ENCODE measurements around the gene AFF3.

Gene AFF3

GRCh38 chr2:100068395-100068794 lies 74.0 kb downstream of the AFF3 start:
- no peak for DNase-seq (ENCODE audit: low spot score)

GRCh38 chr2:100067784-100068183 lies 74.6 kb downstream of the AFF3 start:
- no peak for DNase-seq (ENCODE audit: low spot score)

DNA sequence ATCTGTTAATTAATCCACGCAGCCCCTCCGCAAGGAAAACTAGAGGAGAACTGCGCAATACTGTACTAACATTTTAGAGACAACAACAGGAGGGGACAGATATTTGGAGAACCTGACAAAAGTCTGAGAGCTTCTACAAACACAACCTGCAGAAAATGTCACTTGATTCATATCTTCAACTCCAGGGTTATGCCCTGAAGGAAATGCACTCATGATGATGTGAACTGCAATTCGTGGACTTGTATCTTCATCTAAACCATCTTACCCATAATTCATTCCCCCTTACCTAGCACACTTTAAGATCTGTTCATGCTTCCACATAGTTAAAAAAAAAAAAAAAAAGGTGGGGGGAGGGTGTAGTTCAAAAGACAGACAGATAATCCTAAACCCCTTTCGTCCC lies 75.5 kb downstream of the AFF3 start:
- DNase-seq (ENCODE audit: low spot score), result no peak

GRCh38 chr2:100066246-100066645 lies 76.1 kb downstream of the AFF3 start:
- DNase-seq (ENCODE audit: low spot score), result no peak

- DNase-seq (ENCODE audit: low spot score), result no peak
These were observed 77.6 kb downstream of the AFF3 start for GRCh38 chr2:100064592-100065428.

DNA sequence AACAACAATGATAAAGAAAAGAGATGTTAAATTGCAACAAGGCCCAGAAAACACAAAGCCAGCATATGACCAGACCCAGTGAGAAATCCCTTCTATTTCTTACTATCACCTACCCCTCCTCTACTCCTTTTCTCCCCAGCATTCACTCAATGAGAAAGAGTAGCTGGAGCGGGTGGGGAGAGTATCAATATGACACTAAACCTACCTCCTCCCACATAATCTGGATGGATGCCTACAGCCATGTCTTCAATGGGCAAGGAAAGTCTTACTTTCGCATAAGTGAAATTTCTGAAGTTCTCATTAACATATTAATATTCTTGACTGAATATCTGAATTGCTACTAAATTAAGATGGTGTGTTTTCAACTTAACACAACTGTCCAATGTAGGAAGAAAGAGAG lies 78.2 kb downstream of the AFF3 start:
- DNase-seq (ENCODE audit: low spot score), result no peak

GRCh38 chr2:100063459-100063953 lies 78.9 kb downstream of the AFF3 start:
- DNase-seq (ENCODE audit: low spot score), result no peak

DNA sequence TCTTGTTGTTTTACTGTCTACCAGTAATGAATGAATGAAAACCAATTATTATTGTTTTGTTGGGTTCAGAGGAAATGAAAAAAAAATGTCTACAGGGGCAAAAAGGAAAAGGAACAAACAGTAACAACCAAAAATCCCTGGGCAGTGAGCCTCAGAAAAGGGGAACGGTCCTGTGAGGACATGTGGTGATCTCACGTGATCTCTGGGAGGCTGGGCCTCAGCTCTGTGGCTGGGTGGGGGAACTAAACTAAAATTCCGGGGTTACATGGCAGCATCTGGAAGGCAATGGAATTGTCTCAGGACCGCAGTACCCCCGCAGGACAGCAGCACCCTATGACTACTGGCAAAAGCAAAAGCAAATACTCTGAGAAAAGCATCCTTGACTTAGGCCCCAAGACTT lies 80.1 kb downstream of the AFF3 start:
- no peak for DNase-seq (ENCODE audit: low spot score)

DNA sequence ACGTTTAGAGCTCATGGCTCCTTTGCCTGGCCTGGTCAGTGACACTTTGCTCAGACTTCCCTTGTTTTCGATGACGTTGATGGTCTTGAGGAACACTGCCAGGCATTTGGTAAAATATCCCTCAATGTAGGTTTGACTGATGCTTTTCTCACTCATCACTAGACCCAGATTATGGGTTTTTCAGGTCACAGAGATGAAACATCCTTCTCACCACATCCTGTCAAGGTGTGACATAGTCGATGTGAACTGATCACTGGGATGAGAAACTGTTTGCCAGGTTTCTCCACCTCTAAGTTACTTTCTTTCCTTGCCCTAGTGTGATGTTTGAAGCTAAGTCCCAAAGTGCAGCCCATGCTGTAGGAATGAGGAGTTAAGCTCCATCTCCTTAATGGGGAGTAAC lies 81.5 kb downstream of the AFF3 start:
- no peak for DNase-seq (ENCODE audit: low spot score)

- no peak for DNase-seq (ENCODE audit: low spot score)
These were observed 82.8 kb downstream of the AFF3 start for GRCh38 chr2:100059638-100060037.

DNA sequence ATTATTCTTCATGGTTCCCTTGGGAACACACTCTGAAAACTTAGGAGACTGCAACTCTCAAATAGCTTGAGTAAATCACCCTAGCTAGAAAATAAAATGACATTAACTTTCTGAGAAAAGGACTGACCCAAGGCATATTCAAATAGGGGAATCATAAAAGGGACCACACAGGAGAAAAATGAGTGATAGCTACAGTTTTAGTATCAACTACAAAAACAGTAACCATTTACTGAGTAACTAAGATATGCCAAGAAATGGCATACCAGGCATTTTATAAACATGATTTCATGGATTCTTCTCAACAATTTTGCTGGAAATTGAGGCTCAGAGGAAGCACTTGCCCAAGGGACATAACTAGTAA lies 84.5 kb downstream of the AFF3 start:
- DNase-seq (ENCODE audit: low spot score), result no peak

- no peak for DNase-seq (ENCODE audit: low spot score)
These were observed 88.0 kb downstream of the AFF3 start for GRCh38 chr2:100054426-100054825.

DNA sequence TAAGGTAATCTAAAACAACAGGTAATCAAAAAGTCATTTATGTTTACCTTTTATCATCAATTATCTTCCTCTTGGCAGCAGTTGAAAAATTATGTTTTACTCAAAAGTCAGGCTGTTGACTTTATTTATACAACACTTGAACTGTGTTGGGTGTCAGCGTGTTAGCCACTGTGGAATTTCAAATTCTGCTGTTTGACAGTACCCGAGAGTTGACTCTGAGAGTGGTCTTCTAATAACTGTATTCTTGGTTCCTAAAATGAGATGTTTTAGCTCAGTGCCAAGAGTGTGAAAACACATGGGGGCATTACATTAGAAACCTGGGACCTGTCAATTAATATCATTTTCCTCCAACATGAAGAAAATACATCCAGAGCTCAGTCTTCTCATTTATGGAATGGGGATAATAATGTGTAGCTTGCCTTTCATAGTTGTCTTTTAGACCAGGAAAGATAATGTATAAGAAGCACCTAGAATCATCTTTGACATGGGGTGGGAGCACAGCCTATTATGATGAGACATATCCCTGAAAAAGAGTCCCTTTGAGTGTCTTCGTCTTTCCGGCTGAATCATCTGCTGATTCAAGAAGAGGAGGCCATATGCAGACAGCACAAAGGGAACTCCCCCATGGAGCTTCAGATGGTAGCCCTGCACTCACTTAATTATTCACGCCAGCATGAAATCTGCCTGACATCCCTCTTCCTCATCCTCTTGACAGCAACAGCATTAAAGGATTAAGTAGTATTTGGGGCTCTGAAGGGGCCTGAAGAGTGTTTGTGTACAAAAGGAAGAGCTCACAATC lies 89.1 kb downstream of the AFF3 start:
- no peak for DNase-seq (ENCODE audit: low spot score)

DNA sequence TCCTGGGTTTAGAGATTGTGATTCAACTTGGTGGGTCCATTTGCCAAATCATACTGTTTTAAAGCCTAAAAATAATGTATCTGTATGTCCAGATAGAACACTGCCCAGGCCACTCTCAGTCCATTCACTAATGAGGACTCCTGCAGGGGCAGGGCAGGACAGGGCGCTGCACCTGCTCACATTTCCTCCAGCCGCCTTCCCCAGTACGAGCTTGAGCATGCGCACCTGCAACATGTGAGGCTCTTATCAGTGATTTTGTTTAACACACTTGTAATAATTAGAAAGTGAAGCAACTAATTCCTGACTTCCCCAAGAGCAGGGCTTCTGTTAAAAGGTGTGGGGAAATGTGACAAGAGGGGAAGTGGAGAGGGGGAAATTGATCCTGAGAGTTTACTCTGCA lies 89.7 kb downstream of the AFF3 start:
- DNase-seq (ENCODE audit: low spot score), result no peak

DNA sequence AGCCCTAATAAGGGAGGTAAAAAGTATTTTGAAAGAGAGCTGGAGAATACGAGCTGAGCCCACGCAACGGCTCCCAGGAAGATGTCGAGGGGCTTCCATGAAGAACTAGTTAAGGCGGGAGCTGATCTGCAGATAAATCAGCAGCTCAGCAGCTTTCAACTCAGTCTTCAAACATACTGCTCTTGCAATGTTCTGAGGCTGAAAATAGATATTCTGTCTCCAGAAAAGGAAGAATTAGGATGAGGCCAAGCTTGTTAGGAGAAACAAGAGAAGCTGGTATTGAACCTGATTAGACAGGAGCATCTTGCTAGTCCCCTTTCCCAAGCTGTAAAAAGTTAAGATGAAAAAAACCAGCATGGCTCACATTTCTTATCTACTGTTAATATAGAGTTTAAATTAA lies 91.1 kb downstream of the AFF3 start:
- DNase-seq (ENCODE audit: low spot score), result no peak

GRCh38 chr2:100050685-100051084 lies 91.7 kb downstream of the AFF3 start:
- DNase-seq (ENCODE audit: low spot score), result no peak

DNA sequence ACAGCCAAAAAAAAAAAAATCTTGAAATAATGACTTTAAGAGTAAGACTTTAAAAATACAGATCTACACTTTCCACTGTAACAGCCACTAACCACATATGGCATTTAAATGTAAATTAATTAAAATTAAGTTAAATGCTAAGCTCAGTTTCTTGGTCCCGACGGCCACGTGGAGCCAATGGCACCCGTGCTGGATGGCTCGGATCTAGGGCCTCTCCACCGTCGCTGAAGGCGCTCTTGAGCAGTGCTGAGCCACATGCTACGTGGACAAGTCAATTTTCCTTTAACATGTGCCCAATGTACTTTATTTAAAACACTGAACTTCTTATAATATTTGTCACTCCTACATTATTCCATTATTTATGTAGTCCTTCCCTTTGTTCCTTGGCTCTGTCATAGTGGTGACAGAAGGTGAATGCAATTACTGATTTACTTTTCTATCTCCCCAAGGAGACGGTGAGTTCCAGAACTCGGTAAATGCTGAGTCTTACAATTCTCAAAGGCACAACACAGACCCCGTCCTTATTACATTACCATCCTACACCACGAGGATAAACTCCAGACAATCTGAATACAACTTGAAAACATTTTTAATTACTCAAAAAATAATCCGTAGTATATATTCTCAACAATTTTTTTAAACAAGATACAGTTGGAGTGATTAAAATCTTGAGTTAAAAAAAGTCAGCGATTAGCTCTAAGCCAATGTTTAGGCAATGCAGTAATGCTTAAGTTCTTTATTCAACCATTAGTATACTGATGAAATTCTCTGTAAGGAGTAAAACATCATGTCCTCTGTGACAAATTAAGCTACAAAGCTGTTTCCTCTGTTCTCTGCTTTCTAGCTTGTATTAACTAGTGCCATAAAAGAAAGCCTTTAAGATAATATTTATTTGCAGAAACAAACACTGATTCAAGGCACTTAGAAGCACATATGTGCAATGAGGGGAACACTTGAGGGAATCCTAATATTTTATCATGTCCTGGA lies 95.1 kb downstream of the AFF3 start:
- DNase-seq (ENCODE audit: low spot score), result no peak

- no peak for DNase-seq (ENCODE audit: low spot score)
These were observed 97.4 kb downstream of the AFF3 start for GRCh38 chr2:100045000-100045399.

DNA sequence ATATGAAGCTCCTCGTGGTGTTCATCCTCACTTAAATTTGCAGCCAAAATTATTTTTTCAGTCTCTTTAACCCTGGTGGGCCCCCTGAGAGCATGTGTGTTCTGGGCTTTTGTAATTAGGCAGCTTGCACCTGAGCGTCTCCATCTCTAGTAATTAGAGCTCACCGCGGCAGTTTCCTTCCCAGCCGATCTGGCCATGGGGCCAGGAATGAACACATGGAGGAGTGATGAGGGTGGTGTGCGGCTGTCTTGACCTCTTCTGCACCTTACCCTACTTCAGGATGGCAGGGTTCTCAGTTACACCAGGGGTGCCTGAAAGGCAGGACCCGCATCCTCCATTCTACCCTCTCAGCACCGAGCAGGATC lies 98.5 kb downstream of the AFF3 start:
- DNase-seq (ENCODE audit: low spot score), result no peak

- DNase-seq (ENCODE audit: low spot score), result no peak
These were observed 99.1 kb downstream of the AFF3 start for GRCh38 chr2:100043081-100043890.

DNA sequence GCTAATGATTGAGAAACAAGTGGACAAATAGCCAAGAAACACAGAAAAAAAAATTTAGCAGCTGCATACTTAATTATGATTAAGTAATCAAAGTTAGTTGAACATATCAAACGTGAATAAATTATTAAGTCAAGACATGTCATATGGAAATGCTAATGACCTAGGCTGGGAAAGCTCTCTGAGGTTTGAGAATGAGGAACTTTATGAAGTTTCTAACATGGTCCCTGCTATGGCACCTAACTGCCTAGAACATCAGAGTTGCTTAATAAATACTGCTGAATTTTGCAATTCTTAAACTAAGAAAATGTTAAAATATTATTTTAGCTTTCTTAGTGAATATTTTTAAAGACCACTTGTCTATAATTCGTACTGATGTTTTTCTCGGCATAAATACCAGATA lies 99.8 kb downstream of the AFF3 start:
- DNase-seq (ENCODE audit: low spot score), result no peak

Measured in kidney capillary endothelial cell (primary cell).